HepG2 (cell line): ENCODE results near the gene CHRNA5. TPM values are rescaled to one million over a fixed set of nuclear protein-coding genes. Genes with fewer than 3 reads are reported as not detected.

Source experiments
- ATAC-seq: fragments of 200-7000 bp; cut with Tn5 transposase; 3 replicates; pipeline ENCODE4 v1.9.1; 2020; ENCODE audit warnings: mild to moderate bottlenecking, moderate library complexity
- BruUV-seq: library from RNA; stranded (reverse); fragments of 400-500 nt; replicated peaks from 2 replicates; lab custom pipeline; 2021; lab: Mats Ljungman, UMichigan
- CTCF ChIA-PET: fragments of 300-600 bp; formaldehyde crosslinking; extraction: SDS; loops from one replicate; lab custom pipeline; 2021; ENCODE audit warnings: low total read pairs, inconsistent platforms, low intra/inter-chr PET ratio; lab: Yijun Ruan, JAX
- POLR2A ChIA-PET: fragments of 350-600 bp; sonication (Branson Sonifier 250); formaldehyde crosslinking; loops from one replicate; lab custom pipeline; 2020; ENCODE audit warnings: antibody characterized with exemption, inconsistent platforms; lab: Yijun Ruan, JAX
- DNase-seq: peaks from one replicate; pipeline ENCODE4 v3.0.0-alpha.2; 2015; ENCODE audit warnings: low spot score
- FAIRE-seq: peaks from 3 replicates; lab custom pipeline; 2011; peaks lifted over from hg19 to GRCh38; lab: Jason Lieb, UNC
- H2AFZ ChIP-seq: one replicate; pipeline ENCODE4 v1.6.1; 2011; ENCODE audit warnings: low read length, inconsistent platforms
- H3K27ac ChIP-seq: fragments of 300-600 bp; 3 replicates; pipeline ENCODE4 v1.8.0; 2011; ENCODE audit warnings: mixed run types, mild to moderate bottlenecking, mixed read lengths, low read length, inconsistent platforms; ENCODE audit not compliant: insufficient read depth; ENCODE audit errors: extremely low read length
- H3K27me3 ChIP-seq, 2 experiments: fragments of 200-600 bp in 1 of 2; 2 replicates in 1 of 2; 3 replicates in 1 of 2; pipeline versions ENCODE4 v1.6.0 to v1.8.0; 2011; ENCODE audit warnings: low read length in 2 of 2, mild to moderate bottlenecking in 2 of 2, moderate library complexity in 2 of 2, inconsistent platforms in 1 of 2; ENCODE audit not compliant: insufficient read depth in 2 of 2, control insufficient read depth in 1 of 2
- H3K36me3 ChIP-seq, 2 experiments: fragments of 200-600 bp in 1 of 2; replicated peaks in 1 of 2; 2 replicates in 1 of 2; 3 replicates in 1 of 2; pipeline versions ENCODE4 v1.5.1 to v1.8.0; 2011; ENCODE audit warnings: low read length in 2 of 2, inconsistent platforms in 1 of 2; ENCODE audit not compliant: insufficient read depth in 2 of 2, control insufficient read depth in 1 of 2
- H3K4me1 ChIP-seq: 2 replicates; pipeline ENCODE4 v1.5.1; 2012; ENCODE audit warnings: low read length, inconsistent platforms; ENCODE audit not compliant: insufficient read depth
- H3K4me2 ChIP-seq: 2 replicates; pipeline ENCODE4 v1.6.0; 2011; ENCODE audit warnings: low read depth, low read length, inconsistent platforms
- H3K4me3 ChIP-seq, 3 experiments: fragments of 200-600 bp in 1 of 3; sonication (generic), shearing (Covaris generic) in 1 of 3; replicated peaks in 1 of 3; 2 replicates each; pipeline ENCODE4 v1.5.1; 2011 to 2016; ENCODE audit warnings: low read length in 3 of 3, inconsistent platforms in 2 of 3, low read depth in 2 of 3, mild to moderate bottlenecking in 2 of 3, control low read depth in 1 of 3, mixed read lengths in 1 of 3; ENCODE audit not compliant: insufficient read depth in 1 of 3
- H3K79me2 ChIP-seq: one replicate; pipeline ENCODE4 v1.6.1; 2011; ENCODE audit warnings: low read length, inconsistent platforms; ENCODE audit not compliant: insufficient read depth
- H3K9ac ChIP-seq: 2 replicates; pipeline ENCODE4 v1.6.0; 2011; ENCODE audit warnings: mild to moderate bottlenecking, low read depth, low read length, inconsistent platforms; ENCODE audit not compliant: insufficient read depth
- H3K9me3 ChIP-seq: 2 replicates; pipeline ENCODE4 v1.5.1; 2012; ENCODE audit warnings: mild to moderate bottlenecking, low read length
- H4K20me1 ChIP-seq: 2 replicates; pipeline ENCODE4 v1.6.0; 2011; ENCODE audit warnings: inconsistent platforms, mild to moderate bottlenecking, low read length, moderate library complexity; ENCODE audit not compliant: insufficient read depth
- FOSL2 ChIP-seq: sonication (generic); formaldehyde crosslinking; IDR thresholded peaks from 2 replicates; pipeline ENCODE4 v1.4.0; 2020; ENCODE audit warnings: missing genetic modification reagents
- GPN1 ChIP-seq: sonication (generic); formaldehyde crosslinking; IDR thresholded peaks from 2 replicates; pipeline ENCODE4 v1.5.1; 2020; ENCODE audit warnings: missing genetic modification reagents, borderline replicate concordance
- IKZF1 ChIP-seq: fragments of 450-650 bp; IDR thresholded peaks from 2 replicates; pipeline ENCODE4 v1.7.1; 2016
- REPIN1 ChIP-seq: sonication (generic); formaldehyde crosslinking; IDR thresholded peaks from 2 replicates; pipeline ENCODE4 v1.8.0; 2022; ENCODE audit warnings: missing genetic modification reagents, low read depth, mild to moderate bottlenecking, borderline replicate concordance
- RORA ChIP-seq: sonication (generic); formaldehyde crosslinking; IDR thresholded peaks from 2 replicates; pipeline ENCODE4 v1.5.0; 2020; ENCODE audit warnings: mild to moderate bottlenecking, missing genetic modification reagents, moderate library complexity
- ZNF556 ChIP-seq: sonication (generic); formaldehyde crosslinking; IDR thresholded peaks from 2 replicates; pipeline ENCODE4 v1.4.0; 2020; ENCODE audit warnings: mild to moderate bottlenecking, missing genetic modification reagents, borderline replicate concordance
- WGBS: methylation state at CpG from one replicate; pipeline ENCODE4 v1.1.6; 2017; ENCODE audit warnings: low lambda C conversion rate; 5-methylcytosine and 5-hydroxymethylcytosine counted together
- in situ Hi-C: cut with HindIII; loops from 2 replicates; pipeline ENCODE4 v1.10.0; 2017; ENCODE audit warnings: low pct_unique_long_range_greater_than_20kb; ENCODE audit not compliant: extremely low pct_ligation_motif_present
- intact Hi-C: fragments of 100-400 bp; cut with micrococcal nuclease; formaldehyde crosslinking; loops from one replicate; pipeline ENCODE4 v1.10.0; 2022; ENCODE audit not compliant: unreplicated experiment
- polyA plus RNA-seq, 8 experiments: library from polyadenylated mRNA; depleted of rRNA in 3 of 8; stranded (reverse) in 7 of 8; unstranded in 1 of 8; fragments of >200 nt; fragmentation: Illumina TruSeq in 4 of 8; extraction: Trizol in 4 of 8; gene quantifications; 2 replicates each; pipeline versions ENCODE4 v1.2.1 to v1.2.3, GENCODE V29; 2011 to 2016; ENCODE audit warnings: low read depth in 4 of 8, missing spikeins in 1 of 8, mixed read lengths in 1 of 8; ENCODE audit not compliant: insufficient read depth in 1 of 8
- total RNA-seq, 5 experiments: library from RNA; depleted of rRNA; stranded (reverse); fragments of >200 nt; fragmentation: Illumina TruSeq; extraction: Trizol; gene quantifications; 2 replicates each; pipeline ENCODE4 v1.2.3, GENCODE V29; 2016; ENCODE audit warnings: low read depth in 1 of 5
- TF ChIP-seq, protein P1 (sequence below): sonication (generic); formaldehyde crosslinking; IDR thresholded peaks from 2 replicates; pipeline ENCODE4 v1.8.1; 2023; ENCODE audit warnings: mild to moderate bottlenecking, missing genetic modification reagents

Gene CHRNA5
- total and polyA plus RNA-seq, 2 of the 13 experiments (the other 11 are each of a cell fraction or from before 2014, with no cell fraction given): 3.7 to 10.5 TPM

DNA sequence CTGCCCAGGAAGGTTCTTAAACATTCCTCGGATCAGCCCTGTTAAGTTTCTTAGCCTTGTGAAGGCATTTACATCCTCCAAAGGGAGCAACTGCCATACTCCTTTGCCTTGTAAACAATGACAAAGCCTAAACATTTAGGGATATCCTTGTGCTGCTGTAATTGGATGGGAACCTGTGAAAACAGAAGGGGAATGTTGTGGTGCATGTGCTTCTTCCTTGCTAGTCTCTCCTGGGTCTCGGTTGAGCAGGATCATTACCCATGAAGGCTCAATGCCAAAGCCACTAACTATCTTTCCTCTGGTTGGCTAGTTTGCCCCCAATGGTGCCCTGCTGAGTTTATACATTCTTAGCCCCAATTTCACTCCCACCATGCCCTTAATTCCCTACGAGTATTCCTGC is 38.1 kb downstream of the CHRNA5 start (continued):
- TF ChIP-seq RORA (no peak), IKZF1 (no peak), GPN1 (CRISPR knock-in tag) (no peak)
- TF ChIP-seq, all 625 proteins: peak for 0

DNA sequence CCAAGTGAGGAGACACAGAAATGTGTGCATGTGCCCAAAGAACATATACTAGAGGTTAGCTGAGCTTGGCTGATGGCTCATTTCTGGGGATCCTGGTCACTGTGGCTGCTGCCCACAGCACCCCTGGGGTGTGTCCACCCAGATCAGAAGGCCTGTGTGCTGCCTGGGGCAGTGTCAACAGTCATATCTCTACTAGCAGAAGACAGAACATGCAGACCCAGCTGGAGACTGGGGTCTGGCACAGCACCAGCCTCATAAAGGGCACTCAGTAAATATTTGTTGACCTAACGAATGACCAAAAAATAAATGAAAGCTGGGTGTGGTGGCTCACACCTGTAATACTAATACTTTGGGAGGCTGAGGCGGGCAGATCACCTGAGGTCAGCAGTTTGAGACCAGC is 39.1 kb downstream of the CHRNA5 start:
- no peaks in the 10 kb centered on the region for H3K36me3 ChIP-seq
- no peak overlapping the region for H2AFZ ChIP-seq
- 80% methylated on average over 1 of the region's 2 CpGs for WGBS
- in situ Hi-C loops (no loop called here), intact Hi-C loops (no loop called here)
- peaks cover 0 to 3% of the 10 kb centered on the region in 2 experiments; a peak in 1 of 5 replicates for H3K27me3 ChIP-seq
- H3K4me3 ChIP-seq: no peak overlapping the region
- H3K79me2 ChIP-seq: no peaks in the 10 kb centered on the region
- H3K27ac ChIP-seq: no peak overlapping the region
- H3K9me3 ChIP-seq: no peaks in the 10 kb centered on the region
- FAIRE-seq (no peak), ATAC-seq (no peak), DNase-seq (no peak)
- no peak overlapping the region for H3K9ac ChIP-seq
- no peak for TF ChIP-seq REPIN1 (CRISPR knock-in tag)
- TF ChIP-seq ZNF556 (CRISPR knock-in tag): no peak
- TF ChIP-seq FOSL2: no peak
- TF ChIP-seq, protein P1, sequence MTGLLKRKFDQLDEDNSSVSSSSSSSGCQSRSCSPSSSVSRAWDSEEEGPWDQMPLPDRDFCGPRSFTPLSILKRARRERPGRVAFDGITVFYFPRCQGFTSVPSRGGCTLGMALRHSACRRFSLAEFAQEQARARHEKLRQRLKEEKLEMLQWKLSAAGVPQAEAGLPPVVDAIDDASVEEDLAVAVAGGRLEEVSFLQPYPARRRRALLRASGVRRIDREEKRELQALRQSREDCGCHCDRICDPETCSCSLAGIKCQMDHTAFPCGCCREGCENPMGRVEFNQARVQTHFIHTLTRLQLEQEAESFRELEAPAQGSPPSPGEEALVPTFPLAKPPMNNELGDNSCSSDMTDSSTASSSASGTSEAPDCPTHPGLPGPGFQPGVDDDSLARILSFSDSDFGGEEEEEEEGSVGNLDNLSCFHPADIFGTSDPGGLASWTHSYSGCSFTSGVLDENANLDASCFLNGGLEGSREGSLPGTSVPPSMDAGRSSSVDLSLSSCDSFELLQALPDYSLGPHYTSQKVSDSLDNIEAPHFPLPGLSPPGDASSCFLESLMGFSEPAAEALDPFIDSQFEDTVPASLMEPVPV (CRISPR knock-in tag): no peak
- POLR2A ChIA-PET: no interaction called here
- no peaks in the 10 kb centered on the region for H4K20me1 ChIP-seq
- H3K4me1 ChIP-seq: no peaks in the 10 kb centered on the region
- CTCF ChIA-PET: no interaction called here
- no TSS peak for BruUV-seq
- no peak overlapping the region for H3K4me2 ChIP-seq
